Lower leg skin (tissue), 3 donors: ENCODE measurements around the gene ALOXE3.

ENCODE experiments used
- CTCF ChIP-seq, 3 donors: fragments of 450-650 bp; IDR thresholded peaks; one replicate each; pipeline ENCODE4 v1.5.1; 2016; ENCODE audit warnings: antibody characterized with exemption in 3 of 3, mild to moderate bottlenecking in 3 of 3, moderate library complexity in 2 of 3
- POLR2A ChIP-seq, 2 donors: fragments of 450-650 bp; IDR thresholded peaks; one replicate each; pipeline ENCODE4 v1.6.1; 2016 to 2017; ENCODE audit warnings: antibody characterized with exemption in 2 of 2, mild to moderate bottlenecking in 1 of 2, moderate library complexity in 1 of 2

GRCh38 chr17:8133399-8133798 is 15.1 kb upstream of the ALOXE3 start:
- TF ChIP-seq CTCF (IDR thresholded peaks at IDR 0.05), result no peak
- TF ChIP-seq POLR2A (IDR thresholded peaks at IDR 0.05), result no peak
